ENCODE data around the gene TPRN.

The TPRN gene

GRCh38 chr9:137235424-137236237, 35.1 kb upstream of the TPRN start:
- no peak for DNase-seq

- DNase-seq, result no peak
Observed at GRCh38 chr9:137234758-137235423, 34.4 kb upstream of the TPRN start.

- DNase-seq, result no peak
Observed at GRCh38 chr9:137234055-137234697, 33.6 kb upstream of the TPRN start.

GRCh38 chr9:137233143-137233980, 32.8 kb upstream of the TPRN start:
- no peak for DNase-seq

GRCh38 chr9:137232510-137232909, 32.0 kb upstream of the TPRN start:
- no peak for DNase-seq

- no peak for DNase-seq
Observed at GRCh38 chr9:137232101-137232500, 31.6 kb upstream of the TPRN start.

GRCh38 chr9:137231372-137232039, 31.0 kb upstream of the TPRN start:
- no peak for DNase-seq

GRCh38 chr9:137230705-137231371, 30.3 kb upstream of the TPRN start, which contains the start of gene SLC34A3:
SLC34A3 (plus strand) TSS chr9:137230901; CDS start chr9:137231703, 802 bp downstream.
- no peak for DNase-seq

GRCh38 chr9:137229903-137230704, 29.6 kb upstream of the TPRN start:
- DNase-seq, result no peak

GRCh38 chr9:137228968-137229896, 28.7 kb upstream of the TPRN start:
- no peak for DNase-seq

- no peak for DNase-seq
Observed at GRCh38 chr9:137228506-137228967, 28.0 kb upstream of the TPRN start.

- DNase-seq, result no peak
Observed at GRCh38 chr9:137227853-137228505, 27.4 kb upstream of the TPRN start.

GRCh38 chr9:137227054-137227852, 26.7 kb upstream of the TPRN start, which contains the start of gene RNF224:
RNF224 (plus strand) TSS chr9:137227502; CDS start chr9:137228336, 834 bp downstream.
- DNase-seq, result peak; percentile 83 to 88

- no peak for DNase-seq
Observed at GRCh38 chr9:137226338-137227053, 26.0 kb upstream of the TPRN start.

GRCh38 chr9:137225699-137226331, 25.3 kb upstream of the TPRN start:
- no peak for DNase-seq

GRCh38 chr9:137224830-137225694, 24.5 kb upstream of the TPRN start, which contains the start of gene CYSRT1:
CYSRT1 (plus strand) TSS chr9:137225174; CDS start chr9:137225622, 448 bp downstream.
- no peak for DNase-seq
